Fibroblast of skin of right quadriceps (primary cell): ENCODE data around the gene GPR135.
A peak's percentile ranks its signal among the peaks of the same experiment; 100 is the strongest.

Source experiments
- DNase-seq: peaks from one replicate; pipeline ENCODE4 v3.0.0-alpha.2; 2013

Gene GPR135, protein sequence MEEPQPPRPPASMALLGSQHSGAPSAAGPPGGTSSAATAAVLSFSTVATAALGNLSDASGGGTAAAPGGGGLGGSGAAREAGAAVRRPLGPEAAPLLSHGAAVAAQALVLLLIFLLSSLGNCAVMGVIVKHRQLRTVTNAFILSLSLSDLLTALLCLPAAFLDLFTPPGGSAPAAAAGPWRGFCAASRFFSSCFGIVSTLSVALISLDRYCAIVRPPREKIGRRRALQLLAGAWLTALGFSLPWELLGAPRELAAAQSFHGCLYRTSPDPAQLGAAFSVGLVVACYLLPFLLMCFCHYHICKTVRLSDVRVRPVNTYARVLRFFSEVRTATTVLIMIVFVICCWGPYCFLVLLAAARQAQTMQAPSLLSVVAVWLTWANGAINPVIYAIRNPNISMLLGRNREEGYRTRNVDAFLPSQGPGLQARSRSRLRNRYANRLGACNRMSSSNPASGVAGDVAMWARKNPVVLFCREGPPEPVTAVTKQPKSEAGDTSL

DNA sequence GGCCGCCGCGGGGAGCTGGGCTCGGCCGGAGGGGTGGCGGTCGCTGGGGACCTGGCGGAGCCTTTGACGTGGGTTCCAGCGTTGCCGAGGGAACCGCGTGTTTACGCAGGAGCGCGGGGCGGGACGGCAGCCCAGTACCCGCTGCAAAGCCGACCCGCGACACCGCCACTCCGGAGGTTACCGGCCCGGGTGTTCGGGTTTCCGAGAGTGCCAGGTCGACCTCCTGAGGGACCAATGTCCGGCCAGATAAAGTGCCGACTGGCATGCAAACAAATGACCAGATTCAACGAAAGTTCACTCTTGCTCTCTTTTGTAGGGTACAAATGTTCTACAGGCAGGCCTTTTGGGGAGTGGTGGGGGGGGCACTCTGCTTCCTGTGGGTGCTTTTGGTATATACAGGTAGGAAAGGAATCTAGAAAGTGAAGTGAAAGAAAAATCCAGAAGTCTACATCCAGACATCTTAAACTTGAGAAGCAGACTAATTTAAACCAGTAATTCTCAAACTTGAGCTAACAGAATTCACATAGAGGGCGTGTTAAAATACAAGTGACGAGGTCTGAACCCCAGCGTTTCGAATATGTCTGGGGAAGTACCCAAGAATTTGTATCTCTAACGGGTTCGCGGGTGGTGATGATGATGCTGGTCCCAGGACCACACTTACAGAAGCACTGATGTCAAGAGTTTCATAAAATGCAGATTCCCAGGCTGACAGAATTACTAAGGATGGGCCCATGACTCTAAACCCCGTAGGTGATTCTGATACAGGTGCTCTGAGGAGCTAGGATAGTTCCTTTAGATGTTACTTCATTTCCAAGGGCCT lies at the start of gene GPR135:
Gene GPR135 (minus strand): TSS at position 65 of the 820 bp plus-strand sequence. CDS start 154 bp downstream, outside the sequence.
- no peak for DNase-seq

DNA sequence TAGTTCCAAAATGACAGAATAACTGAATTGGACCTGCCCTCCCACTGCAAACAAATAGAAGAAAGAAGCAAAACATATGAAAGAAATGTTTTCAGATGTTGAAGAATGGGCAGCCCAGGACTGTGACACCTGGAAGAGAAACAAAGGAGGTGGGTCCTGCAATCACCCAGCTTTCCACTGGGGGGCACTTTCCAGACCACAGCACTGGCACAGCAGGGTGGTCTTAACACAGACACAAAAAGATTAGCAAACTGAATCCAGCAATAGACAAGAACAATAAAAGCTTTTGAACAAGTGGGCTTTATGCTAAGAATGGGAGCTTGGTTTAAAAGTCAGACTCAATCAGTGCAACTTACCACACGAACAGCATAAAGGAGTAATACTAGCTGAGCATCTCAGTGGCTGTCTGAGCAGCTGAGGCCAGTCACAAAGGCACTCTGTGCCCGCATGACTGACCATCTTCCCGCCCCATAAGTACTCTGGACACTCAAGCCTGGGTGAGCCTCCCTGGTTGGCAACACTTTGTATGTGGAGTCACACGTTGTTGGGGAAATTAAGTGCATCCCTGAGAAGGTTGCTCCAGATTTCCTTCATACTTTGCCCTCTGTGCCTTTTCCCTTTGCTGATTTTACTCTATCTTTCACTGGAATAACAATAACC lies 46.9 kb upstream of the GPR135 start:
- DNase-seq: no peak

DNA sequence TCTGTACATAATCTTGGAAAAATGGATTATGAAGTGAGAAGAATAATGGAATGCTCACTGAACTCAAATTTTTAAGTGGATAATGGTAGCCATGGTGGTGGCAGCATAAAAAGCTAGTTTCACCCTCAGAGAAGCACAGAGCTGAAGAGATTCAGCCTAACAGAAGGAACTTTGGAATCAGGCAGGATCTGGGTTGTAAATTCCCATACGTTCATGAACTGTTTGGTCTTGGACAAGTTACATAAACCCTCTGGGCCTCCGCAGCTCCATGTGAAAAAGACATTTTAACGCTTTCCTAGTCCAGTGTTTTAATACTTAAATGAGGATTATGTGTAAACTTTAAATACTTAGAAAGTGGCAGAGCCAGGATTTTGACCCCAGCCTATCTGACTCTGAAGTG lies 45.8 kb upstream of the GPR135 start:
- no peak for DNase-seq

DNA sequence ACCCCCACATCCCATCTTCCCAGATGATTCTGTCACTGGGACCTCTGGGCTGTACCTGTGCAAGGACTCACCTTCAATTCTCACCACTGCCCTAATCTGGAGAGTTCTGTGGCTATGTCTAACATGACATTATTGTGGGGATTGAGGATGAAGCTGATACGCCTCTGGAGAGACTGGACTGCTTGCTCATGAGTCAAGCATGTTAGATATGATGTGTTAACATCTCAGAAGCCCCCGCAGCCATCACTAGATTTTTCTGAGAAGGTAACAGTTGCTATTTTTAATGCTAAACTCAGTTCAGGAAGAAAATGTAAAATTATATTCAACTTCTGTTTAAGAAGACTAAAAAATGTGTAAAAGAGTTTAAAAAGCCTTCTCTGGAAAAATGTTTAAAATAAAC lies 44.8 kb upstream of the GPR135 start:
- peak; percentile 7 for DNase-seq

DNA sequence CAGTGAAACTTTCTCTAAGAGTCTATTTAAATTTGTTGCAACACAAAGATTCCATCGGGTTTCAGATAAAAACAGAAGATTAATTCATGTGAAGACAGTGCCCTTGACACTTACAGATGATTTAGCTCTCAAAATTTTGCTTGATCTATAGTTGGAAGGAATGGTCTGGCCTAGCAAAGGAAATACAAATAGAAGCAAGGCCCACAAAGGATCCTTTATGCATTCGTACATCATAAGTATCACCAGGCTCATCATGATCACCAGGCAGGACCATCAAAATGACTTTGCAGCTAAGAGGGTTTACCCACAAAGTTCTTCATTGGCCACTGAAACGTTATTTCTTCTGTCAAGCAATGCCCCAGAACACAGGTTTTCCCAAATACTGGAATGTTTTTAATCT lies 43.9 kb upstream of the GPR135 start:
- DNase-seq: no peak

DNA sequence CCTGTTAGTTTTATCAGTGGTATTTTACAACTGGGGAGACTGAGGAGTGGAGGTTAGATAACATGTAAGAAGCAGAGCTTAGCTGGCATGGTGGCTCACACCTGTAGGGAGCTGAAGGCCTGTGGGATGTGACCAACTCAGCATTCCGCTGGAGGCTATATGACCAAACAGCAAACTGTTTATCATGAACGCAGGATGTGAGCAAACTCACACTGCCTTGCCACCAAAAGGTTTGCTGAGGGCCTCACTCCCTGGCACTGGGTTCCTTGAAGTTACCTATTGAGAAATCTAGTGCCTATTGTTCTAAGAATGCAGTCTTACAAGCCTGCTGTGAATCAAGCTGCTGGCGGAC lies 42.5 kb upstream of the GPR135 start:
- no peak for DNase-seq

DNA sequence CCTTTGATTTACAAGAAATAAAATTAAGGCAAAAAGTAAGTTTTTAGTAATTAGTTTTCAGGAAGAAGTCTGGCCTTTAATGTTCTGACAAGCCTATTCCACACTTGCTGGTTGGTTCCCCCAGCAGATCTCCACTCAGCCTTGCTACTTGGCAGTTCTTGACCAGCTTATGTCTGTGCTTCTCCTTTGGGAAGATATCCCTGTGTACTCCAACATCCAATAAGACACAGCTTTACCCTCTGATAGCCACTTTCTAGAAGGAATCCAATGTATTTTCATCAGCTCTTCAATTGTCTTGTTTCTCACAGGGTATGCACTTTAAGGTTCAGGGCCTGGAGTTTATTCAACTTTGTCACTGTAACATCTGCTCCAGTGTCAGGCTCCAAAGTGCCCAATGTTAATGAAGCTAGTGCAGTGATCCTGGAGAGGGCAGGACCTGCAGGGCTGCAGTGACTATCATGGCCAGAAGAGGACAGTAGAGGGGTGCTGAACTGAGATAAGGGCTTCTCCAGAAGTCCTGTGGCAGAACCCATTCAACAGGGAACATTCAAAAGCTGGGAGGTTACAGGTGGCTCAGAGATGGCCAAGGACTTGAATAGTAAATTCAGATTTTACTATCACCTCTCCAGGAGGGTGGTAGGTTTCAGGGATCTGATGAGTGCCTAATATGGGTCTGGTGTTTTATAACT lies 42.0 kb upstream of the GPR135 start:
- peak; percentile 34 for DNase-seq

DNA sequence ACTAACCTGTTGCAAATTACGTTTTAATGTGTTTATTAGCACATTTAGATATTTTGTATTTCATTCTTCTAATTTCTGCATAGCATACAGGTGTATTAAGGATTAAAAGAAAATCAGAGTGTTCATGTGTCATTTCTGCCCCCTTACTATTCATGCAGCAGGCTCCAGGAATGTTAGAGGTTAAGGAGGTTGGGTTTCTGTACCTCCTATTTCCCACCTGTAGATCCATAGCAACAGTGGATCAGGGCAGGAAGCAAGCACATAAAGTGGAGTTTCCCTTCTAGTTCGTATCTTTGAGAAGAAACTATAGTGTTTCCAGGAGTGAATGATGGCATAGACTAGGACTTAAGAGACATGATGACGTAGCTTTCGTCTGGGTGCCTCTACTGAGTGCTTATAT lies 38.1 kb upstream of the GPR135 start:
- DNase-seq: no peak

DNA sequence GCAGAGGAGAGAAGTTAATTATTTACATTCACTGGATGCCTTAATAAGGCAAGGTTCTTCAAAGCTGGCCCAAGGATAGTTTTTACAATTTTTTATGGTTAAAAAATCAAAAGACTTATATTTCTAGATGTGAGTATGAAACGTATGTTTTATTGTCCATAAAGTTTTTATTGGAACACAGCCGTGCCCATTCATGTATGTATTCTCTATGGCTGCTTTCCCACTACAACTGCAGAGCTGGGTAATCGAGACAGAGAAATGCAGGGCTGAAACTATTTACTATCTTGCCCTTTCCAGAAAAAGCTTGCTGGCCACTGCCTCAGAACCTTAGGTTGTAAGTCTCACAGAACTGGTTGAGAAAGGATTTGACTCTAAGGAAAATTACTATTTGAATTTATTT lies 35.6 kb upstream of the GPR135 start:
- DNase-seq: no peak

DNA sequence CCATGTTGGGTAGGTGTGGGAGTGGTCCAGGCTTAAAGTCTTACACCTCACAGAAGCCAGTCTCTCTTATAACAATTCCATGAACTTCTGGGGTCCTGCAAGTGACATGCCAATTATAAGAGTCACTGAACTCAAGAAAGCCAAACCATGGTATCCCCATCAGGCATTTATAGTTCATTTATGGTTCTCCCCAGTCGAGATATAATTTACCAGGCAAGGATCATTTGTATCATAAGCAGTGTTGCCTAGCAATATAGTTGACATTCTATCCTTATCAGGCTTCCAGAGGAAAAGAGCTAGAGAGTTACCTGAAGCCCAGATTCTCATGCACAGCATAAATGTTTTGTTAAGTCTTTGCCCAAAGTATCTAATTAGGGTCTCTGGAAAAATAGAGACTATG lies 27.2 kb upstream of the GPR135 start:
- no peak for DNase-seq

DNA sequence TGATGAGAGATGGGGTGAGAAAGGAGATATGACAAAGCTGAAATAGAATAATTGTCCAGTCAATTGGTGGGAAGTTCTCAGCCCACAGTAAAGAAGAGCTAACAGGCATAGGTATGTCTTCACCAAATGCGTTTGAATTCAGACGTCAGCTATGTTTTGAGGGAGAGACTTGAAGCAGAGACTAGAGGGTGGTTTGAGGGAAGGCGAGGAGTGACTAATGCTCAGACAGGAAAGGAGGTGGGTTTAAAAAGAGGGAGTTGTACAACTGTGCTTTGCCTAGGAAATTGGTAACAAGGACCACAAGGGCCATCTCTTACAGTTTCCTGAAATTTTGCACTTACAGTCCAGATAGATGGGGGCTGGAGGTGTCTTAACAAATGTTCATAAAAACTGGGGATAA lies 25.6 kb upstream of the GPR135 start:
- DNase-seq: no peak

DNA sequence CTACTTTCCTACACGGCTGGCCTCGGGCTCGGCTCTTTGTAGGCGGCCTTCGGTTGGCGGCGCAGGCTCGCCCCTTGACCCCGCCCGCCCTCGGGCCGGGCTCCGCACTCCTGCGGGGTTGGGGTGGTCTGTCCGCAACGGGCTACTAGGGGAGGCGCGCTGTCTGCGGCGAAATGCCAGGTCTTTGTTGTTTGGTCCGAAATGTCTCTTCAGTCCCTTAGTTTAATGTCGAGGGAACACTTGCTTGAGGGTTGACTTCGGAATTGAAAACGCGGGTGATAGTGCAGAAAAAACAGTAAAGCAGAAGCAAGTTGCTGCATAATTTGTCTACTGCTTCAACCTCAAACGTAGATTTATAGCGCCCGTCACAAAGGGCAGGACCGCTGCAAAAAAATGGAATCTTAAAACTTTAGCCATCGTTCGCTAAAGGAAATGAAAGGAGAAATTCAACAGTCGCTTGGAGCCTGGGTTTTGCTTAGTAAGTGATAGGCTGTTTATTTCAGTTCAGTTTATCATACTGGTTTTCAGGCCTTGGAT lies 19.5 kb upstream of the GPR135 start:
- DNase-seq: no peak

DNA sequence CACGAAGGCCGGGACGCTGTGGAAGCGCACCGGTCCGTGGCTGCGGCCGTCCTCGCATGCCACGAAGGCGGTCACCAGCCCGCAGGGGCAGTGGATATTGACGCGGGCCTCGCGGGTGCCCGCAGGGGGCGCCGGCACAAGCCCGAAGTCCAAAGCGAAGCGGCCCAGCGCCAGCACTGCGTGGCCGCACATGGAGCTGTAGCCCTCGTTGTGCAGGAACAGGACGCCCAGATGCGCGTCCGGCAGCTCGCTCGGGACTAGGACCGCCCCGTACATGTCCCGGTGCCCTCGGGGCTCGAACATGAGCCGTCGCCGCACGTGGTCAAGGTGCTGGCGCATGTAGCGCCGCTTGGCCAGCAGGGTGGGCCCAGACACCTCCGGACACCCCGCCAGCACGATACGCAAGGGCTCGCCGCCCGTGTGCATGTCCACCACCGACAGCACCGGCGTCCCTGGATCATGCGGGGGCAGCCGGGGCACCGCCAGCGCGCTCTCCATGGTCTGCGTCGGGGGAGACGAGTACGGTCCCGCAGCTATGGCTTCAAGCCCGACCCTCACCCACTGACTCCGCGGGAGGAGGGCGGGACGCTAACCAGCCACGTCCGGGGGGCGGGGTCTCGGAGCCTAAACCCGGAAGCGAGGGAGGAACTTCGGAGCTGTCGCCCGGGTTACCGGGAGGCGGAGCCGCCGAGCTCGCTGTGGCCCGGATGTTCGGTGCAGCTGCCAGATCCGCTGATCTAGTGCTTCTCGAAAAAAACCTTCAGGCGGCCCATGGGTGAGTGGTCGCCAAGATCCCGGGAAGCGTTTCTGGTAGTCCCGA lies 18.8 kb upstream of the GPR135 start, which contains the start of the genes JKAMP and L3HYPDH:
Gene JKAMP (plus strand): TSS at position 699 of the 820 bp plus-strand sequence. CDS start 73 bp downstream, at position 772.
Gene L3HYPDH (minus strand): TSS at position 590 of the 820 bp plus-strand sequence. CDS start 92 bp downstream, at position 498.
- peak; percentile 96 for DNase-seq

DNA sequence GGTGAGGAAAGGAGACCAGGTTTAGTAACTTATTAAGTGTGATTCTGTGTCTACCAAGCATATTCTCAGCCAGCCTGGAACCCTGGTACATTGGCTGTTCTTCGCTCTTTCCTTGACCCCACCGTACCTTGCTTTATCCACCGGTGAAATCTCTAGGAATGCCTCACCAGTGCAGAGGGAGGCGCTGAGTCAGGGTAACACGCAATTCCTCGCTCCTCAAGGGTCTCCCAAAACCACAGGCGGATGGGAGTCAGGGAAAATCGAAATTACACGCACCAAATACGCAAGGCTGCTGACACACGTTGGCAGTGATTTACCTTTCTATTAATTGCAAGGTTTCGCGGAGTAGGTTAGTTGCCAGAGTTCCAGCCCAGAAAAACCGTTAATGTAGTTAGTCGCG lies 18.2 kb upstream of the GPR135 start:
- DNase-seq: peak; percentile 87

DNA sequence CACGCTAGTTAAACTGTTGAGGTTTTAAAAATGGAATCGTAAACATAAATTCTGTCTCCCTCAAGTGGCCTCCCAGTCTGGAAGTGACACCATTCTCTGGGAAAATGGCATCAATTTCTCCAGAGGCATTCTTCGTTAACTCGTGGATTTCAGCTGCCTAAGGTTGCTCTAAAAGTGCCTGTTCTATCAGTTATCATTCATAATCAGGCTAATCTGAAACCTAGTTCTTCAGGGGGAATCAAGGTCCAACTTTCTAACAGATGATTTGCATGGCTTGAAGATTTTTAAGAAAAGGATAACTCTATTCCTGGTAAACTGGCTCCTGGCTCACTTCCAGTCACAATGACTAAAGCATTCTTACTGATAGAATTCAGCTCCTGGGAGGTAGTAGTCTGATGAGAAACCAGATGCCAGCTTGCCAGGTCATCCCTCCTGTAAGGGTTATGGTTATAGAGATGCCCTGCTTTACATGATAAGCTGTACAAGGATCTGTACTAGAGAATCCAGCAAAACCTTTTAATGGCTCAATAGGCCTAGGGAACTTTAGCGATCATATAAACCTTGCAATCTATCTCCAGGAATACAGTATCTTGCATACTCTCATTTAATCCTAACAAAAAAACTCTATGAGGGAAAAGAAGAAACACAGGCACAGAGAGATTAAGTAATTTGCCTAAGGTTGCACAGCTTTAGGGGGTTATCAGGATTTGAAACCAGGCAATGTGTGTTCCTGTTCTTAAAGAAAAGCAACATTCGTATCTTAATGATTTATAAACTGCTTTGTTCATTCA lies 17.6 kb upstream of the GPR135 start:
- DNase-seq: peak; percentile 95

DNA sequence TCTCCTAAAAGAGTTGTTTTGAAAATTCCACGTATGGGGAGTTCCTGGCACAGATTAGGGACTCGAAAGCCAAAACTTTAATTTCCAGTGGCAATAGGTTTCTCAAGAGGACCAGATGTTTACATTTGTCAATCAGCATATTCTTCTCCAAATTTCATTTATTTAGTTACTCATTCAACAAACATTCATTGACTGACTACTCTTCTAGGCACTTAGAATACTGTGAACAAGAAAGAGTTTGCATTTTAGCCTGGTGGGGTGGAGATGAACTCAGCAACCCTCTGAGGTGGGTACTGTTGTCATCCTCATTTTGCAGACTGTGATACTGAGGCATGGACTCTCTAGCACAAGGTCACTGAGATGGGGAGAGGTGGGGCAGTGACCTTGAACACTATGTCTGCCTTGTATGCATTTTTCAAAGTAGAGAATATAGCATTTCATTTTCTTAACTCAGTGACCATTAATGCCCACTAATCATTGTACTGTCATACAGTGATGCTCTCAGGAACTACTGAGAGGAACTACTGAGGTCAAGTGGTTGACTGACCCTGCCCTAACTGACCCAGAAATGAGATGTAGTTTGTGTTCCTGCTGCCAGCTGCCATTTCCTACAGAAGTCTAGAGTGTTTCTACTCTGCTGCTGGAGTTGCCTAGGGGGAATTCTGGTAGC lies 16.8 kb upstream of the GPR135 start:
- peak; percentile 74 for DNase-seq

DNA sequence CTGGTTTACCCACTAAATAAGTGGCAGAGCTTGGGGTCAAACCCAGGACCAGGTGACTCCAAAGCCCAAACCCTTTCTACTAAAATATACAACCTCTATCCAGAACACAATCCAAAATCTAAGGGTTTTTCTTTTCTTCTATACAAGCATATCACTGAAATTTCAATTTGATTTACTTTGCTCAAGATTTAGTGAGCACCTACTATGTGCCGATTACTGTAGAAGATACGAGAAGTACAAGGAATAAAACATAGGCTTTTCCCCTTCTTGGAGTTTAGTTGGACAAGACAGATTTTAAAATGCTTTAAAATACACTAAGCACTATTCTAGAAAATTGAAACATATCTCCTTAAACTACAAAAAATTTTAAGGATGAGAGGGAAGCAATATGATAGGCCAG lies 16.2 kb upstream of the GPR135 start:
- no peak for DNase-seq

DNA sequence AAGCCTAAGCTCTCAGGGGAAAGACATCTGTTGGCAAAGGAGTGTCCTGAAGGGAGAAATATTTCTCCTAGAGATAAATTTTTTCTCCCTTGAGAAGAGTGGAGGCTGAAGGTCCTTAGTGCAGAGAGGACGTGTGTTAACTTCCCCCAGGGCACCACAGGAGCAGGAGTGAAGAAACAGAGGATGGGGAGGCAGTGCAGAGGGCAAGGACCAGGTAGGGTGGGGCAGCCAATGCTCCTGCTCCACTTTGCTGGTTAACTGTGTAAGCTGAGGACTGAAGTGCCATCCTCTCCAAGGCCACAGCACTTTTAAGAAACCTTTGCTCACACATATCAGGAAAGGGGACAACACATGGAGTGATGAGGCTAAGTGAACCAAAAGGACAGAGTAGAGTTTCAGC lies 15.0 kb upstream of the GPR135 start:
- no peak for DNase-seq

DNA sequence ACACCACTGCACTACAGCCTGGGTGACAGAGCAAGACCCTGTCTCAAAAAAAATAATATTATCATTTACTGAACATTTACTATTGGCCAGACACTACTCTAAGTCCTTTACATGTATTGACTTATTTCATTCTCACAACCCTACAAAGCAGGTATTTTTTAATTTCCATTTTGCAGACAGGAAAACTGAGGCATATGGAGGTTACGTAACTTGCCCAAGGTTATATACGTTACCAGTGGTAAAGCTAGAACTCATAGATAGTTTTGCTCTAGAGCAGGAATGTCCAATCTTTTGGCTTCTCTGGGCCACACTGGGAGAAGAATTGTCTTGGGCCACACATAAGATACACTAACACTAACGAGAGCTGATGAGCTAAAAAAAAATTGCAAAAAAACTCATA lies 13.4 kb upstream of the GPR135 start:
- no peak for DNase-seq

DNA sequence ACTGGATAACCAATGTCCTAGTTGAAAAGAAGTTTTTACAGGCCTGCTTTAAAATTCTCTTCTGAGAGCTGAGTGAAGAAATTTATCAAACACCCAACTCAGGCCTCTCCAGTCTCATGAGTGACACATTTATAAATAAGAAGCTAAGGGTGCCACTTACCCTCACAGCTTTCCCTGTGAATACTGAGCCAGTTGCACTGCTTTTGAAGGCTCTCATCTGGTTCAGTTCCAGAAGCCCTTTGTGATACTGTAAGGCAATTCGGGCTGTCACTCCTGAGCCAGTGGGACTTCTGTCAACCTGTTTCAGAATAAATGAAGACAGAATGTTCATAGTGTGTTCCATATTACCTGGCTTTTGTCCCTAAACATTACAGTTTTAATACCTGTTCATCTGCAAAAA lies 10.5 kb upstream of the GPR135 start:
- no peak for DNase-seq
